GM12878 (cell line): ENCODE results near the gene COL24A1.

Experiments used
- ATF3 ChIP-seq: IDR thresholded peaks from 2 replicates; pipeline ENCODE4 v1.6.1; 2011; ENCODE audit warnings: low read depth, mild to moderate bottlenecking, low read length, moderate library complexity, borderline replicate concordance; ENCODE audit errors: extremely low read depth
- BCL11A ChIP-seq: IDR thresholded peaks from 2 replicates; pipeline ENCODE4 v1.6.1; 2011; ENCODE audit warnings: low read depth, low read length
- CTCF ChIP-seq, 3 experiments: IDR thresholded peaks in 2 of 3; conservative IDR thresholded peaks in 1 of 3; 2 replicates each; pipeline ENCODE4 v1.5.1; 2011; ENCODE audit warnings: low read depth in 3 of 3, low read length in 3 of 3, mild to moderate bottlenecking in 3 of 3, control low read depth in 2 of 3, moderate library complexity in 2 of 3, inconsistent platforms in 1 of 3, mixed read lengths in 1 of 3; ENCODE audit not compliant: control insufficient read depth in 2 of 3, insufficient read depth in 1 of 3; ENCODE audit errors: extremely low read depth in 1 of 3
- EZH2 ChIP-seq: IDR thresholded peaks from 2 replicates; pipeline ENCODE4 v1.6.1; 2012; ENCODE audit warnings: low read depth, mild to moderate bottlenecking, control low read depth, inconsistent platforms, low read length, borderline replicate concordance; ENCODE audit not compliant: control insufficient read depth
- GABPA ChIP-seq: IDR thresholded peaks from 2 replicates; pipeline ENCODE4 v1.6.1; 2014; ENCODE audit warnings: antibody characterized with exemption, low read depth, mild to moderate bottlenecking, inconsistent platforms
- KDM1A ChIP-seq: fragments of 200-600 bp; sonication (generic); IDR thresholded peaks from 2 replicates; pipeline ENCODE4 v1.6.1; 2016; ENCODE audit warnings: borderline replicate concordance
- NRF1 ChIP-seq: conservative IDR thresholded peaks from 2 replicates; pipeline ENCODE4 v1.6.1; 2011; ENCODE audit warnings: mild to moderate bottlenecking, low read depth, low read length, improper control_type of control experiment
- POLR2A ChIP-seq: IDR thresholded peaks from 2 replicates; pipeline ENCODE4 v1.6.1; 2011; ENCODE audit warnings: low read depth, mild to moderate bottlenecking, low read length
- TCF12 ChIP-seq: IDR thresholded peaks from 2 replicates; pipeline ENCODE4 v1.6.1; 2011; ENCODE audit warnings: low read depth, mild to moderate bottlenecking, low read length
- USF1 ChIP-seq: IDR thresholded peaks from 2 replicates; pipeline ENCODE4 v1.6.1; 2011; ENCODE audit warnings: borderline replicate concordance, low read depth, mild to moderate bottlenecking, moderate library complexity, mixed read lengths, low read length; ENCODE audit not compliant: insufficient read depth; ENCODE audit errors: extremely low read length
- ZNF217 ChIP-seq: fragments of 450-650 bp; IDR thresholded peaks from 2 replicates; pipeline ENCODE4 v1.6.1; 2017; ENCODE audit warnings: antibody characterized with exemption, mild to moderate bottlenecking
- ZNF274 ChIP-seq: IDR thresholded peaks from one replicate; pipeline ENCODE4 v1.8.0; 2011; ENCODE audit not compliant: insufficient read length, insufficient read depth
- ZNF592 ChIP-seq: fragments of 450-650 bp; IDR thresholded peaks from 2 replicates; pipeline ENCODE4 v1.6.1; 2017; ENCODE audit warnings: mild to moderate bottlenecking, moderate library complexity

- no peak for TF ChIP-seq POLR2A
- no peak for TF ChIP-seq CTCF (IDR thresholded peaks at IDR 0.05 in 2 of 3, conservative IDR thresholded peaks at IDR 0.05 in 1 of 3; ENCODE audit: control insufficient read depth in 2 of 3, extremely low read depth in 1 of 3, insufficient read depth in 1 of 3, low read depth in 3 of 3, low read length in 3 of 3)
- TF ChIP-seq NRF1 = no peak
- no peak for TF ChIP-seq ZNF217
- TF ChIP-seq GABPA = no peak
- TF ChIP-seq BCL11A = no peak
- TF ChIP-seq EZH2 = 0 out of 2 replicates have a peak, but pooled peaks have one; percentile 44
- no peak for TF ChIP-seq ATF3
- no peak for TF ChIP-seq TCF12
- TF ChIP-seq ZNF274 = no peak
- no peak for TF ChIP-seq KDM1A
- TF ChIP-seq ZNF592 = no peak
- no peak for TF ChIP-seq USF1
These were observed 586 bp downstream of the COL24A1 start for GRCh38 chr1:86155807-86156565.
